Activated CD4-positive, alpha-beta T cell treated with anti-CD3 and anti-CD28 coated beads for 36 hours (primary cell): ENCODE results near the gene SETBP1. TPM values are rescaled to one million over a fixed set of nuclear protein-coding genes. Genes with fewer than 3 reads are reported as not detected.
A peak's percentile ranks its signal among the peaks of the same experiment; 100 is the strongest.

Experiments
- ATAC-seq: fragments of 200-7000 bp; cut with Tn5 transposase; one replicate; pipeline ENCODE4 v1.10.0; 2021; ENCODE audit warnings: mild to moderate bottlenecking, moderate library complexity
- CTCF ChIA-PET: fragments of 350-600 bp; sonication (Branson Sonifier 250); formaldehyde crosslinking; loops from one replicate; lab custom pipeline; 2021; ENCODE audit warnings: antibody characterized with exemption; lab: Charles Lee
- POLR2A ChIA-PET: fragments of 350-600 bp; sonication (Branson Sonifier 250); formaldehyde crosslinking; loops from one replicate; lab custom pipeline; 2021; ENCODE audit warnings: antibody characterized with exemption, inconsistent platforms; lab: Charles Lee
- DNase-seq: peaks from one replicate; pipeline ENCODE4 v3.0.0-alpha.2; 2020
- H3K27ac Mint-ChIP-seq: one replicate; pipeline ENCODE4 v1.8.0; 2021; ENCODE audit warnings: mixed read lengths
- H3K27me3 Mint-ChIP-seq: one replicate; pipeline ENCODE4 v1.8.0; 2021; ENCODE audit warnings: mixed read lengths
- H3K36me3 Mint-ChIP-seq: one replicate; pipeline ENCODE4 v1.8.0; 2021; ENCODE audit warnings: low read depth, mixed read lengths
- H3K4me1 Mint-ChIP-seq: one replicate; pipeline ENCODE4 v1.8.0; 2021; ENCODE audit warnings: mixed read lengths
- H3K4me3 Mint-ChIP-seq: one replicate; pipeline ENCODE4 v1.8.0; 2021; ENCODE audit warnings: mild to moderate bottlenecking, moderate library complexity, mixed read lengths
- H3K9me3 Mint-ChIP-seq: one replicate; pipeline ENCODE4 v1.8.0; 2021; ENCODE audit warnings: low read depth, mixed read lengths
- intact Hi-C, 2 experiments: fragments of 100-400 bp; cut with DNase I in 1 of 2; cut with micrococcal nuclease in 1 of 2; formaldehyde crosslinking; loops; one replicate each; pipeline versions ENCODE4 v1.14.2 to v1.15.1; 2022 to 2024; cut with DNase I, micrococcal nuclease
- total RNA-seq, 2 experiments: library from RNA; stranded (reverse); gene quantifications; one replicate each; pipeline ENCODE4 v1.2.3, GENCODE V29; 2021

Gene SETBP1
- total RNA-seq, 2 experiments from 2014 or later, result 6.3 to 6.6 TPM

GRCh38 chr18:44958455-44958854 lies 277.8 kb downstream of the SETBP1 start:
- ATAC-seq (no peak), DNase-seq (no peak)
- H3K27me3 Mint-ChIP-seq, result peaks cover 3% of the 10 kb centered on the region
- H3K27ac Mint-ChIP-seq, result no peak overlapping the region
- CTCF ChIA-PET, result interaction anchor here (1.6 kb wide), 1 partner anchor 10 kb away, joined by 3 read pairs; no protein-coding TSS in a partner anchor
- no peaks in the 10 kb centered on the region for H3K4me1 Mint-ChIP-seq
- H3K9me3 Mint-ChIP-seq, result no peaks in the 10 kb centered on the region
- POLR2A ChIA-PET, result no interaction called here
- no peaks in the 10 kb centered on the region for H3K36me3 Mint-ChIP-seq
- intact Hi-C loops, result no loop called here
- H3K4me3 Mint-ChIP-seq, result no peak overlapping the region

DNA sequence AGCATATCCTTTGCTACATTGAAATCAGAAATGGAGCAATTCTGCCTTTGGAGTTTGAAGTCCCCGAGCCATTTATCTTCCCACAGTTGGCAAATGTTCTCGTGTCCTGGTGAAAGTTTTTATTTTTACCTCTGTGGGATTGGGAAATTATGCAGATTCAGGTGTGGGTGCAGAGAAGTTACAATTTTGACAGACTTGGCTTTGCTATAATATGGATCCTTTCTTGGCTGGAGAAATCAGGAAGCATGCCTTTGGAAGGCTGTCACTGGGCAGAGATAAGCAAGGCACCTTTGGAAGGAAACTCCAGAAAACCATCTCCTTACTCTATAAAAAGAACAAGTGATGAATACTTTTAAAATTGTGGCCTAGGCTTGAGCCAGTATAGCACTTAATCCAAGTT lies 278.3 kb downstream of the SETBP1 start:
- DNase-seq (no peak), ATAC-seq (no peak)
- H3K36me3 Mint-ChIP-seq, result no peaks in the 10 kb centered on the region
- H3K9me3 Mint-ChIP-seq, result no peaks in the 10 kb centered on the region
- H3K27ac Mint-ChIP-seq, result no peak overlapping the region
- peaks cover 3% of the 10 kb centered on the region for H3K27me3 Mint-ChIP-seq
- ChIA-PET POLR2A (no interaction called here), CTCF (interaction anchor here (1.6 kb wide), 1 partner anchor 11 kb away, joined by 3 read pairs; no protein-coding TSS in a partner anchor)
- H3K4me3 Mint-ChIP-seq, result no peak overlapping the region
- intact Hi-C loops, result no loop called here
- H3K4me1 Mint-ChIP-seq, result no peaks in the 10 kb centered on the region

DNA sequence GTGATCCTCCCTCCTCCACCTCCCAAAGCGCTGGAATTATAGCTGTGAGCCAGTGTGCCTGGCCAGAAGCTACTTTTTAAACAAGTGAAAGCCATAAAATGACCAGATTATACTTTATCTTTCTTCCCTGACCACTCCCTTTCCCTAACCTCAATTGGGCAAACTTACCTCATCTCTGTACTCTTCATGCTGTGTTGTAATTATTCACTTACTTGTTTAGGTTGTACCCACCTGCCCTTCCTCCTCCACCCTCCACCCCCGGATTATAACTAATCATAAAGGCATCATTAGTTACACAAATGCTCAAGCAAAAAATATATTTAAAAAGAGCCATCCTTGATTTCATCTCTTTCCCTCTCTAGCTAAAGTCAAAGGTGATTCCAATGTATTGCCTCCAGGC lies 279.9 kb downstream of the SETBP1 start:
- Mint-ChIP-seq H3K9me3 (no peaks in the 10 kb centered on the region), H3K27me3 (peaks cover 9% of the 10 kb centered on the region), H3K4me3 (no peak overlapping the region), H3K4me1 (no peaks in the 10 kb centered on the region), H3K27ac (no peak overlapping the region), H3K36me3 (no peaks in the 10 kb centered on the region)
- intact Hi-C loops, result no loop called here
- ChIA-PET CTCF (interaction anchor here (0.5 kb wide), 1 partner anchor 282 kb away, joined by 3 read pairs; no protein-coding TSS in a partner anchor), POLR2A (no interaction called here)
- ATAC-seq (no peak), DNase-seq (no peak)

DNA sequence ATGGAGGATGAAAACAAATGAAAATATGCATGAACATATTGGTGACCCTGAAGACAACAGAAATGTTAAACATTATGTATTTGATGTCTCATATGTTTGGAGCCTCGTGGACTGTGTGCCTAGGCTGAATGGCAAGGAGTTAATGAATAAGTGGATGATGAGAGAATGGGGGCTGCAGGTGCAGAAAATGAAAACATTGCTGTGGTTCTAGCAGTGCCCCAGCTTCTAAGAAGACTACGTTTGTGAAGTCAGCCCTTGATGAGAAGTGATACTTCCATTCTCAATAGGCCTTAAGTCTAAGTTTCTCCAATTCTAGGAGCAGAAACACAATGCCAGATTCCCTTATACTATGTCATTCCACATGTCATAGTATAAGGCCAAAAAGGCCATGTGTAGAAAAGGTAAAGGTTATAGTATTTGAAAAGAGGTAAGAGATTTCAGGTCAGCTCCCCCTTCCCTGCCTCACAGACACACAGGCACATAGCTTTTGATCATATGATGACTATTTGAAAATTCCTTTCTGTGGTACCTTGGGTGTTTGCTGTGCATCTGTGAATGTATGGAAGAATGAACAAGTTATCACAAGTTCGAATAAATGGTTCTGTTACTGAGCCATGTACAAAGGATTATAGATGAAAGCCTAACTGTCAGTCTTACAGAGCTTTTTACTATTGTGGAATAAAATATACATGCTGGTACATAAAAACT lies 280.8 kb downstream of the SETBP1 start:
- no peak for ATAC-seq
- intact Hi-C loops, result no loop called here
- no peaks in the 10 kb centered on the region for H3K9me3 Mint-ChIP-seq
- H3K4me3 Mint-ChIP-seq, result no peak overlapping the region
- ChIA-PET CTCF (no interaction called here), POLR2A (interaction anchor here (0.6 kb wide), 1 partner anchor 232 kb away, joined by 3 read pairs; no protein-coding TSS in a partner anchor)
- H3K27me3 Mint-ChIP-seq, result peaks cover 9% of the 10 kb centered on the region
- no peaks in the 10 kb centered on the region for H3K4me1 Mint-ChIP-seq
- no peak for DNase-seq
- no peaks in the 10 kb centered on the region for H3K36me3 Mint-ChIP-seq
- H3K27ac Mint-ChIP-seq, result no peak overlapping the region

DNA sequence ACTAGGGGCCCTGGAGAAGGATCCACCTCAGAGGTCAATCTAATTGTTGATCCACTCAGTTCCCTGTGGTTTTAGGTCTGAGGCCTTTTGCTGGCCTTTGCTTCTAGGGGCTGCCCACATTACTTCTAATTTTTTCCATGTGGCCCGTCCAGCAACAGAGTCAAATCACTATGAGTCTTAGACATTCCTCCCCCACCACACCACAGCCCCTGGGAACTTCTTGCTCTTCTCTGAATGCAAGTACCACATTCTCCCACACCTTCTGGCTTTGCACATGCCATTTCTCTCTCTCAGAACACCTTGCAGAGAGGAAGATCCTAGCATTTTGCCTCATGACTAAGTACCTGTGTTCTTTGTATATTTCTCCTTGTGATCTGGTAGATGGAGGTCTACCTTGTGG lies 286.9 kb downstream of the SETBP1 start:
- intact Hi-C loops, result no loop called here
- ChIA-PET CTCF (no interaction called here), POLR2A (no interaction called here)

GRCh38 chr18:44968336-44968735 lies 287.6 kb downstream of the SETBP1 start:
- ChIA-PET CTCF (no interaction called here), POLR2A (no interaction called here)
- H3K9me3 Mint-ChIP-seq, result no peaks in the 10 kb centered on the region
- no peaks in the 10 kb centered on the region for H3K4me1 Mint-ChIP-seq
- DNase-seq, result no peak
- H3K27ac Mint-ChIP-seq, result no peak overlapping the region
- H3K4me3 Mint-ChIP-seq, result no peak overlapping the region
- H3K36me3 Mint-ChIP-seq, result no peaks in the 10 kb centered on the region
- intact Hi-C loops, result loop anchor here in 1 of 2 experiments (1.0 kb wide), 1 partner anchor 27 kb away; no protein-coding TSS in a partner anchor
- ATAC-seq, result no peak
- H3K27me3 Mint-ChIP-seq, result peaks cover 5% of the 10 kb centered on the region

More for the DNA sequence above, 286.9 kb downstream of the SETBP1 start:
- DNase-seq (no peak), ATAC-seq (no peak)
- Mint-ChIP-seq H3K4me3 (no peak overlapping the region), H3K27ac (no peak overlapping the region), H3K9me3 (no peaks in the 10 kb centered on the region), H3K27me3 (peaks cover 5% of the 10 kb centered on the region), H3K36me3 (no peaks in the 10 kb centered on the region), H3K4me1 (no peaks in the 10 kb centered on the region)

- intact Hi-C loops, result no loop called here
- CTCF ChIA-PET, result no interaction called here
- ATAC-seq (no peak), DNase-seq (no peak)
- Mint-ChIP-seq H3K4me3 (no peak overlapping the region), H3K36me3 (no peaks in the 10 kb centered on the region), H3K4me1 (no peaks in the 10 kb centered on the region), H3K27ac (no peak overlapping the region), H3K27me3 (peaks cover 7% of the 10 kb centered on the region), H3K9me3 (no peaks in the 10 kb centered on the region)
- POLR2A ChIA-PET, result no interaction called here
Observed at GRCh38 chr18:44969214-44969795, 288.6 kb downstream of the SETBP1 start.

- peak; percentile 23 for DNase-seq
- intact Hi-C loops, result loop anchor here (10.0 kb wide), 1 partner anchor 298 kb away; no protein-coding TSS in a partner anchor
- H3K9me3 Mint-ChIP-seq, result no peaks in the 10 kb centered on the region
- no peak overlapping the region for H3K4me3 Mint-ChIP-seq
- POLR2A ChIA-PET, result no interaction called here
- CTCF ChIA-PET, result no interaction called here
- H3K36me3 Mint-ChIP-seq, result no peaks in the 10 kb centered on the region
- H3K4me1 Mint-ChIP-seq, result no peaks in the 10 kb centered on the region
- H3K27me3 Mint-ChIP-seq, result peaks cover 2% of the 10 kb centered on the region
- no peak for ATAC-seq
- H3K27ac Mint-ChIP-seq, result peak overlapping the region; percentile 56
Observed at GRCh38 chr18:44973282-44973681, 292.6 kb downstream of the SETBP1 start.

DNA sequence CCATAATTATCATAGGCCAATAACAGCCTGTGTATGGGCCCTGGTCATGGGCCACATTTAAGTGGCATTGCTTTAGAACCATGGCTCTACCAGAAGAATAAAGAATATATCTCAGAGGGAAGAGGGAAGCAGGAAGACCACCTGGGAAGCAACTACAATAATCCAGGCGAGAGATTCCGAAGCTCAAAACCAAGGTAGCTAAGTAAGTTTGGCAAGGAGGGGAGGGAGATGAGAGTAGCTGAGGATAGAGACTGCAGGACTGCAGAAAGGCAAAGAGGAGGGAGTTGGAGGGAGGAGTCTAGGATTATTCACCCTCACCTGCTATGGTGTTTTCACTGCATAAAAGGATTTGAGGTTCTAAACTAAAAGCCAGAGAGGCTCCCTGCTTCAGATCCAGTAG lies 293.5 kb downstream of the SETBP1 start:
- Mint-ChIP-seq H3K27ac (no peak overlapping the region), H3K9me3 (no peaks in the 10 kb centered on the region)
- CTCF ChIA-PET, result no interaction called here

DNA sequence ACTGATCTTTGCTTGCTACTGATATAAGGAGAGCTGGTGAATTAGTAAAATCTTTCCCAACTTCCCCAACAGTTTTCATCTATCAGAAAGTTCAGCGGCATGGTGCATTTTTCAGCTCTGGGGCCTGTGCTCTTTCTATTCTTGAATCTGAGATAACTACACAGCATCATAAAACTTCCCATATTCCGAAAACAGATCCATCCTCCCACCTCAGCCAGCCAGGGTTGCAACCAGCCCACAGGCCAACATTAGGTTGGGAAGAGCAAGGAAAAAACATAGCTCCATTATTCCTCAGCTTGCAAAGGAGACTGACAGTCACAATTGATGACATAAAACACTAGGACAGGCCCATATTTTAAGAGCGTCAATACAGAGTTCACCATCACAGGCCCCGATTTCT lies 297.2 kb downstream of the SETBP1 start:
- Mint-ChIP-seq H3K36me3 (no peaks in the 10 kb centered on the region), H3K4me1 (no peaks in the 10 kb centered on the region)
- CTCF ChIA-PET, result interaction anchor here (0.6 kb wide), 1 partner anchor 252 kb away, joined by 3 read pairs; no protein-coding TSS in a partner anchor

More for the DNA sequence above, 293.5 kb downstream of the SETBP1 start:
- no peak for DNase-seq
- no peak for ATAC-seq
- H3K27me3 Mint-ChIP-seq, result peaks cover 2% of the 10 kb centered on the region
- H3K36me3 Mint-ChIP-seq, result no peaks in the 10 kb centered on the region
- no peak overlapping the region for H3K4me3 Mint-ChIP-seq
- H3K4me1 Mint-ChIP-seq, result no peaks in the 10 kb centered on the region
- intact Hi-C loops, result loop anchor here (10.0 kb wide), 1 partner anchor 299 kb away; no protein-coding TSS in a partner anchor
- POLR2A ChIA-PET, result no interaction called here

DNA sequence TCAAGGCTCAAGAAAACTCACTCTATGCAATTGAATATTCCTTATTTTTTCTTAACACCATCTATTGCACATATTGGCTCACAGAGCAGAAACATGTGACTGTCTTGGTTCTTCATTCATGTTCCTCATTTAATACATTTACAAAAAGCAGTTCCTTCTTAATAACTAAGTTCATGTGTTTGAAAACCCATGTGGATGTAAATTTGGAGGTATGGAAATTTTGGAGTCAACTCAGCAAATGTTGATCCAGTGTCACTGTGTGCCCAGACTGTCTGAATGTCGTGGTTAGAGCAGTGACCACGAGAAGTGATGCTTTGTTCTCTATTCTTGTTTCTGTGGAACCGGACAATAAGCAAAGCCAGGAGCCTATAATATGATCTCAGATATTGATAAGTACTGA lies 299.1 kb downstream of the SETBP1 start:
- DNase-seq (no peak), ATAC-seq (no peak)
- CTCF ChIA-PET, result no interaction called here
- POLR2A ChIA-PET, result no interaction called here
- H3K4me3 Mint-ChIP-seq, result no peak overlapping the region
- H3K4me1 Mint-ChIP-seq, result no peaks in the 10 kb centered on the region
- intact Hi-C loops, result loop anchor here (10.0 kb wide), 1 partner anchor 305 kb away; no protein-coding TSS in a partner anchor
- no peaks in the 10 kb centered on the region for H3K27me3 Mint-ChIP-seq
- no peaks in the 10 kb centered on the region for H3K9me3 Mint-ChIP-seq
- H3K36me3 Mint-ChIP-seq, result no peaks in the 10 kb centered on the region
- no peak overlapping the region for H3K27ac Mint-ChIP-seq

More for the DNA sequence above, 297.2 kb downstream of the SETBP1 start:
- H3K9me3 Mint-ChIP-seq, result no peaks in the 10 kb centered on the region
- DNase-seq (no peak), ATAC-seq (no peak)
- H3K27me3 Mint-ChIP-seq, result peaks cover 2% of the 10 kb centered on the region
- intact Hi-C loops, result loop anchor here (10.0 kb wide), 1 partner anchor 303 kb away; no protein-coding TSS in a partner anchor
- POLR2A ChIA-PET, result no interaction called here
- H3K4me3 Mint-ChIP-seq, result no peak overlapping the region
- H3K27ac Mint-ChIP-seq, result no peak overlapping the region

DNA sequence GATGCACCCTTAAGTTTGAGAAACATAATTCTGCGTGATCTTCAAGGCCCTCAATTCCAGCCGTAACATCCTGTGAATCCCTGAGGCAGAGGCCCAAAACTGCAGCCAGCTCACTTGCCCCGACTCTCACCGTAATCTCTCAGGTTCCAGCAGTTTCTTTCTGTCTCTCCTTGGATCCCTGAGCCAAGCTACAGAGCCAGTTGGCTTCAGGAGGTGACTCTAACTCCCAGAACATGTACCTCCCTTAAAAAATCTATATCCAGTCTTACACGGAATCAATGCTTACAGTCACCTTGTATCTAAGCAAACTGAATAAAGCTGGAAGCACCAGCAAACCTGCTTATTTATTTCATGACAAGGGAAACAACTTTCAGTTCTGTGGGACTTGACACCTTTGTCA lies 300.4 kb downstream of the SETBP1 start:
- ChIA-PET POLR2A (no interaction called here), CTCF (no interaction called here)
- Mint-ChIP-seq H3K27ac (no peak overlapping the region), H3K27me3 (no peaks in the 10 kb centered on the region), H3K9me3 (no peaks in the 10 kb centered on the region), H3K4me1 (no peaks in the 10 kb centered on the region), H3K36me3 (no peaks in the 10 kb centered on the region), H3K4me3 (no peak overlapping the region)
- intact Hi-C loops, result no loop called here
- DNase-seq (no peak), ATAC-seq (no peak)
